ENCODE data around the gene RPL26.
A peak's percentile ranks its signal among the peaks of the same experiment; 100 is the strongest.
"Not testable (repeated sequence)": the region's sequence is repeated elsewhere in the genome, so short reads cannot be mapped to it uniquely, and the experiment has no call there.

RPL26 gene

DNA sequence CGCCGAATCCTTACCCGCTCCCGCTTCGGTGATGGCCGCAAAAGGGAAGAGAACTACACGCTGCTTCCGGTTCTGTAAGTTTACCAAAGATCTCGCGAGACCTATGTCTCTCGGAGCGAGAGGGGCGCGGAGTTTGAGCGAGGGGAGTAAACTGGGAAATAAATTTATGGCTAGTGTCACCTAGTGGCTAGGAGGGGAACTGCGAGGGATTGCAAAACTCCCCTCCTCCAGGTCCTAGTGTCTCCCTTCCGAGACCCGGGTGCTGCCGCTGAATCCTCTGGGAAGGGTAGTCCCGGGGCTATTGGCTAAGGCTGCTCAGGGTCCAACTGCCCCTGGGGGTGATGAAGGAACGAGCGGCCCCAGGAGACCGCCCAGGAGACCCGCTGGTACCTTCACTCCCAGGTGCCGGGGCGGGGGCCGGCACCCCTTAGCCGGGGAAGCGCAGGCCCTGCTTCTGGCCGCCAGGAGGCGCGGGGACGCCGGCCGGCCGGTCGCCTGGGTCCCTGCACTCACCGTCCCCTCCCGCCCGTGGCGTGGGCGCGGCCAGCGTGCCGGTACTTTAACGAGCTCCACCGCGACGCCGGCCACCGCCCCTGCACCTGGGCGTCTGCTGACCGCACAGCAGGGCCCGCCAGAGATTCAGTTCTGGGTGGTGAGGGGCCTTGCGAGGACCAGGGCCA, at the start of gene RPL26:
Gene RPL26 (minus strand): TSS at position 51 of the 680 bp plus-strand sequence. CDS start 883 bp downstream, outside the sequence.
- peak; percentile 87 for DNase-seq

DNA sequence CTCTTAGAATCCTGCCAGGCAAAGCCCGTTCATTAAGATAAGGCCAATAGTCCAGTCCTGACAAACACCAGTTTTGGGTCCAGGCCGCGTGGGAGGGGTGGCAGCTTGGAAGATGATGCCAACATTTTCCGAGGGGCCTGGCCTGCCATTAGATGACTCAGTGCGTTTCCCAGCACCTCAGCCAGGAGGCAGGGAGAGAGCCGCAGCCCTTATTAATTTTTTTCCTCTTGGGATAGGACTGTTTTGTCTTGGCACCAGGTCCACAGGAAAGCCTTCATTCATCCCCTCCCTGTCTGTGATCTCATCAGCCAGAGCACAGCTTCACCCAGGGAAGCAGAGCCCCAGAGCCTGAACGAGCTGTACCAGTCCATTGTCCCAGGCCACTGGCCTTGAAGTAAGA, 48.0 kb upstream of the RPL26 start:
- DNase-seq = no peak

DNA sequence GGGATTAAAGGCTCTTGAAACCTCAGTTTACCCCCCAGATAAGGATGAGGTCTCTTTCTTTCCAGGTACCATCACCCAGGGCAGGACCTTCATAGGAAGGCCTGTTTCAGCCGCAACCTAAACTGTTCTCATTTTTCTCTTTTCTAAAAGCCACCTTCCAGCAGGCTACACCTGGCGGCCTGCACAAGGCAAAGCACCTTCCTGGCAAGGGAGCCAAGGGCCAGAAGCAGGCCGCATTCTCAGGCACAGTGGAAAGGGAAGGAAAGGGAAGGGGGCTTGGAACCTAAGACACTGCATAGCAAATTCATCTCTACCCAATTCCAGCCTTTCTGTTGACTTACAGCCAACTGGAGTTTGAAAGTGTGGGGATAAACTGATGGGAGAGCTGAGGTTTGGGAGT, 43.8 kb upstream of the RPL26 start:
- DNase-seq = no peak

DNA sequence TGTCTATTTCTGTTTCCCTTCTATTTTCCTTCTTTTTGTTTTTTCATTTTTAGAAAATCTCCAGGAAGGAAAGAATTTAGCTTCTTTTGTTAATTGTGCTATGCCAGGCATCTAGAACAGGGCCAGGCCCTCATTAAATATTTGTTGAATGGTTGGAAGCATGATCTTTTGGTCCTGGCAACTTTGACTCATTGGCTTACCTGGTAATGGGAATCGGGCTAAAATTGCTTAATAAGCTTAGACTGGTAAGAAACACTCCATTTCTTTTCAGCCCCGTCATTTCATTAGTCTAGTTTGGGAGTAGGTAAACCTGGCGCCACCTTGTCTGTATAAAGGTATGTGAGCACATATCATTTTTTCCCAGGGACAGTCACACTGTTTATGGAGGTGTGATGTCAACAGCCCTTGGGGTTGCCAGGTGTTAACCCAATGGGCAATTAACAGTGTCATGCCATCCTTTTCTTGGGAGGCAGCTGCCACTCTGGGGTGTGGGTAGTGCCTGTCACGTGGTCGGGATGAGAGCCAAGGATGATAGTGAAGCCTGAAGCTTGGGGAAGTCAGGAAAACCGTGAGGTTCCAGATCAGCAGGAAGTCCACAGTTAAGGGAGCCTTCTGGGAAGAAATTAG, 43.2 kb upstream of the RPL26 start:
- no peak for DNase-seq

DNA sequence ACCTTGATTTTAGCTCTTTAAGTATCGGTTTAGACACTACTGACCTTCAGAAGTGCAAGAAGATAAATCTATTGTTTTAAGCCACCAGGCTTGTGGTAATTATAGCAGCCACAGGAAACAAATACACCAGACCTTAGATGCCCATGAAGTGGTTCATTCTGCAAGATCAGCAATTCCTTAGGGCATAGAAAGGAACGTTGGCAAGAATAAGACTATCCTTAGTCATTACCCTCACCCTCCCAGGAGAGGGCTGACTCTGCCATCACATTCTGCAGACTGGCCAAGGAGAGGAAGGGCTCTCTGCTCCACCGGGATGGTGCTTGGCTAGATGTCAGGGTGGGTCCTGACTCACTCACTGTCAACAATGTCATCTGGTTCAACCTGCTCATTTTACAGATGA, 38.6 kb upstream of the RPL26 start:
- no peak for DNase-seq

DNA sequence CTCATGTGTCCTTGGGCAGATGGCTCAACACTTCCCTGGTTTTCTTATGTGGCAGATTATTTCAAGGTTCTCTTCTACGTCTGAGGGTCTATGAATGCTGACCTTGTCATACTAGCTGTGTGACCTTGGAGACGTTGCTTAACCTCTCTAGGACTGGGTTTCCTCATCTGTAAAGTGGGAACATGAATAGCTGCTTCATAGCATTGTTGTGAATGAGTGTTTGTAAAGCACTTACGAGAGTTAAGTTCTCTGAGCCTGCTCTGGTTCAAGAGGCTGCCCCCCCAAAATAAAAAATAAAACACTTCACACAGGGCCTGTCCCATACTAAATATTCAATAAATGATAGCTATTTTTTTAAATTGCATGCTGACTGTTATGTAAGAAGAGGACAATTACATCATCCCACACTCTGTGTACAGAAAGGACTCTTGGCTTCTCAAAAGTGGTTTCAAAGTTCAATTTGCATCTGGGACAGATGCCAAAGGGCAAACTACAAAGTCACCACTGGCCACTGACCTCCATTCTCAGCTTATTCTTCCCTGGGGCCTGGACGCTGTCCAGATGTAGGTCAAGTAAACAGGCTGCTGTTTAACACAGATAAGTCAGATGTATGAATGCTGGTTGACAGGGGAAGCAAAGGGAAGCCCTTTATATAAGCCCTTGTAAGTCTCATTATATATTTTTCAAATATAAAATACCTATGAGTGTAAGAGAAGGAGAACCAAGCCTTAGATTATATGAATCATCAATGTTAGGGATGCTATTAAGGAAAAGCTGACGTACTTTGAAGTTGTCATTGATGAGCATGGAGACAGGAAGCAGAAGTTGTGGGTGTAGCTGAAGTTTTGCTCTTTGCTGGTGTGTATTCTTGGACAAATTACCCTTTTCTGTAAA, 37.3 kb upstream of the RPL26 start:
- no peak for DNase-seq

DNA sequence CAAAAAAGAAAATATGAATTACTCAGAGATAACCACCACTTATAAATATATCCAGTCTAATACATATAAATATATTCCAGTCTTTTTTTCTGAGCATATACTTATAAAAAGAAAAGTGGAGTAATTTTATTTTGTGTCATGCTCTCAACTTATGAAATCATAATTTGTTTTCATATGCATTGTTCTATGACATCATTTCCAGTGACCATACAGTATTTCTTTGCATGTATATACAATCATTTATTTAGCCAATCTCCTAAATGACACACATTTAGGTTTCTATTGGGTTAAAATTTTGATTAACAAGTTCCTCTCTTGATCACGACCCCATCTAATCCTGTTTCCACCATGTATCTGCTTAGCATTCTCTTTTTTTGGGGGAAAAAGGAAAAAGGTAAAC, 36.3 kb upstream of the RPL26 start:
- DNase-seq = no peak

DNA sequence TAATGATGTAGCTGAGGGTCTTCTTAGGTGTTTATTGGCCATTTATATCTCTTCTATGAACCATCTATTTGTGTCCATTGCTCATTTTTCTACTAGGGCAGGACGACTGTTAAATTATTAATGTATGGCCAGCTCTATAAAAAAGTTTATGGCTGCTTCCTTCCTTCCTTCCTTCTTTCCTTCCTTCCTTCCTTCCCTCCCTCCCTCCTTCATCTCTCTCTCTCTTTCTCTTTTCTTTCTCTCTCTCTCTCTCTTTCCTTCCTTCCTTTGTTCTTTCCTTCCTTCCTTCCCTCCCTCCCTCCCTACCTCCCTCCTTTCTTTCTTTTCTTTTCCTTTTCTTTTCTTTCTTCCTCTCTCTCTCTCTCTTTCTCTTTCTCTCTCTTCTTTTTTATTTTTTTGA, 35.5 kb upstream of the RPL26 start:
- DNase-seq = no peak

DNA sequence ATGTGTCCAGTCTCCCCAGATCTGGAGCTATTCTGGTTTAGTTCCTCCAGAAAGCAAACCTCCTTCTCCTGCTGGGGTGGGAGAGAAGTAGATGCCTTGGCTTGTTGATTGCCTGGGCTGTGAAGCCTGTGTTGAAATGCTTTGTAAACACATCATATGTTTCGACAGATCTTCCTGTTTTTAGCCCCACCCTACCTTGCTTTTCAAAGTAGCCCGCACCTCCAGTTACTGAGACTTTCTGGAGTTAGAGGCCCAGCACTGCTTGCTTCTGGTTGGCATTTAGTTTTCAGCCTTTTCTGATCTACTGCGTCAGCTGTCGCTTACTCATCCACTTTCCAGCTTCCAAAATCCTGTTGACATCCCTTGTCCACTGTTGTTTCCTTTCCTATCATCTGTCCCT, 34.8 kb upstream of the RPL26 start:
- no peak for DNase-seq

DNA sequence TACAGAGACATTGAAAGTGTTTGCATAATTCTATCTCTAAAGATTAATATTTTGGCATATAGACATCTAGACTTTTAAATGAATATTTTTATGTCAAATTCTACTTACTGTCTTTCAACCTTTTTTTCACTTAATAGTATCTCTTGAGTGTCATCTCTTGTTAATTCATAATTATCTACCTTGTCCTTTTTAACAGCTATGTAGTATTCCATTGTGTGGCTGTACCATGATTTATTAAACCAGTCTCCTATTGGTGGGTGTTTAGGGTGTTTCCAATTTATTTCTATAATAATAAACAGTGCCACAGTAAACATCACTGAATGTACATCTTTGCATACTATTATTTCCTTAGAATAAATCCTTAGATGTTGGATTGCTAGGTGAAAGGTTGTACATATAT, 30.9 kb upstream of the RPL26 start:
- DNase-seq = no peak

DNA sequence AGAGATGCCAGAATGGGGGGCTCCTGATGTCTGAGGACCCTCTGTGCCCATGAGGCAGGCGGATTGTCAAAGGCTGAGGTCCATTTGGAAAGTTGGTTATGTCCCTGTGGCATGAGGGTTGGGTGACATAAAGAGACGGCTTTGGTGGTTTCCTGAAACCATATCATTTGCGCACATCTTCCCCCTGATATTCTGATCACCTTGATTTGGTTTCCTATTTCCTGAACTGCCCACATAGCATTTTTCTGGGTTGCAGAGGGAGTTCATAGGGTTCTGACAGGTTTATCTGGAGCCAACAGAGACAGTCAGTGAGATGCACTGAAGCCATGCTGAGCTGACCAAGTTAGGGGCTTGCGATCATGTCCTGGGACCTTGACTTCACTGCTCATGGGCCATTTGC, 30.3 kb upstream of the RPL26 start:
- DNase-seq = no peak

DNA sequence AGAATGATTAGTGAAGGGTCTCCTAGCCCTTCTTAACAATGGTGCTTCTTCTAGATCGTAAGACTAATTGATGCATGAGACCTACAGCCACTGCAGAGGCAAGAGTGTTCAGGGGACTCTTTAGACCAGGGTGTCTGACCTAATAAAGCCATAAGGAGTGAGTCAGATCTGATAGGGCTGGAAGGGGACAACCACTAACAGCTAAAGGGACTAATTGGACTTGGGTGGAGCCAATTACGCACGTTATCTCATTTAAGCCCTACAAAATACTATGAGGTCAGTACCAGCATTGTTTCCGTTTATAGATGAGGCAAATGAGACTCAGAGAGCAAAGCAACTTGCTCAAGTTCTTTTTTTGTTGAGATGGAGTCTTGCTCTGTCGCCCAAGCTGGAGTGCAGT, 29.1 kb upstream of the RPL26 start:
- DNase-seq = no peak

DNA sequence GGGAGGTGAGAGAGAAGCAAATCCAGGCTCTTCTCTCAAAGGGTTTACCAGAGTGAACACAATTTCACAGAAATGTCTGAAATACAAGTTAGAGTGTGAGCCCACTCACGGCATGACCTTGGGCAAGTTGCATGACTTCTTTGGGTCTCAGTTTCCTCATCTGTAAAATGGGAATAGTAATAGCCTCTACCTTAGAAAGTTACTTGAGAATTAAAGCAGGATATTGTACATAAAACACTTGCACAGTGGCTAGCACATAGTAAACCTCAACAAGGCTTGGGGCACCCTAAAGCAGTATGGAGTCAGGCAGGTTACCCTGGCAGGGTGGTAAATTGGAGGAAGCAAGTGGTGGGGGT, 27.9 kb upstream of the RPL26 start:
- DNase-seq = no peak

DNA sequence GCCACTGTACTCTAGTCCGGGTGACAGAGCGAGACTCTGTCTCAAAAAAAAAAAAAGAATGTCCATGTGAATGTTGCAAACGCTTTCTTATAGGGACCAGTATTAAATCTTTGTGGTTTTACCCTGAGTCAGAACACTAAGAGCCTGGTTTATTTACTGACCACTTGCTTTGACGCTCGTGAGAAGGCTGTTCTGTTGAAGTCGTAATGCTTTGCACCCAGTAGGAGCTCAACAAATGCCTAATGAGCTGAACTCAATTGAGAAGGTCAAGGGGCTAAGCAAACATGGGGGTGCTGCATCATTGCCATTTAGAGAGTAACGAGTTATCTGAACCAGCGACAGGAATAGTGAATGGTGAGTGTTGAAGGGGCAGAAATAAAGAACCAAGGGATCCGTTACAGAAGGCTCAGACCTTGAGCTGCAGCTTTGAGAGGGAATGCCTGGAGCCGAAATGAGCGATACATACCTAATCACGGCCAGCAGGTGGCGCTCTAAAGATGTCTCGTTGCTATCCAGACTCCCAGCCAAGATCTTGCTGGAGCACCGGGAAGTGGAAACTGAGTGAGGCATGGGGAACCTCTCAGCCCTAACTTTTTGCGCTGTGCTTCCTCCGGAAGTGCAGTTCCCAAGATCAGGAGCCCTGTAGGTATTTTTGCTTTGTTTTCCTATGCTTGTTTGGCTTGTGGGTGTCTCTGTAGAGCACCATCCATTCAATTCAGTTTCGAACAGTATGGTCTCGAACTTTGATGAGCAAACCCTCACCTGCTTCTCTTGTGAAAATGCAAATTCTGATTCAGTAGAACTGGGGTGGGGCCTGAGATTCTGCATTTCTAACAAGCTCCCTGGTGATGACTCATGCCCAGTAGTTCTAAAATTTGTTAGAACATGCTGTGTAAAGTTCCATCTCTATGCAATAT, 27.2 kb upstream of the RPL26 start:
- DNase-seq = peak; percentile 63

DNA sequence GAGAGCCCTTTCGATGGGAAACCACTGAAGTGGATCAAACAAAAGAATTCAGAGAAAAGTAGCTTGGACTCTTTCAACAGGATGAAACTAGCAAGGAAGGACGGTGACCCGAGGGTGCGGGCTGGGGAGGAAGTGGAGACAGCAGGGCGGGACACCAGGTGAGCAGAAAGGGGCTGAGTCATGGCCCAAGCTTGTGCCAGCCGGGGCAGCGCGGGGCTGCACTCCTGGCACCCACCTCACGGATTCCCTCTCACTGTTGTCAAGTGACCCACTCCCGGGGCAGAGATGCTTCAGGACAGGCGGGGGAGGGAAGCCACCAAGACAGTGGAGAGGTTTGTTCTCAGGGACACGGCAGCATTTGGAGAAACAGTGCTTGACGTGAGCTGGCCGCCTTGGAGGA, 25.4 kb upstream of the RPL26 start:
- no peak for DNase-seq

DNA sequence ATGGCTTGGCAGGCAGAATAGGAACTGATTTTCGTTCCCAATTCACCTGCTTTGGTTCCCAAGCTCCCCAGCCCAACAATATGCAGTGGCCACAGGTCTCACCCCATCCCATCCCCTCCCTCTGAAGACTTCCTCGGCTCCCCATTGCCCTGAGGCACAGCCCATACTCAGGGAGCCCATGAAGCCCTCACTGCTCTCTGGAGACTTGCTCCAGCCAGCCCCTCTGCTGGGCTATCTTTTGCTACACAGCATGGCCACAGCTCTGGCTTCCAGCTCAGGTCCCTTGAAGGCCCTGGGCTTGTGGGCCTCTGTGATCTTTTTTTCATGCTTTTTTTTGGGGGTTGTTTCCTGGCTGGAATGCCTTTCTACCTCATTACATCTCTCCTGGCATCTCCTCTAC, 23.2 kb upstream of the RPL26 start:
- no peak for DNase-seq

DNA sequence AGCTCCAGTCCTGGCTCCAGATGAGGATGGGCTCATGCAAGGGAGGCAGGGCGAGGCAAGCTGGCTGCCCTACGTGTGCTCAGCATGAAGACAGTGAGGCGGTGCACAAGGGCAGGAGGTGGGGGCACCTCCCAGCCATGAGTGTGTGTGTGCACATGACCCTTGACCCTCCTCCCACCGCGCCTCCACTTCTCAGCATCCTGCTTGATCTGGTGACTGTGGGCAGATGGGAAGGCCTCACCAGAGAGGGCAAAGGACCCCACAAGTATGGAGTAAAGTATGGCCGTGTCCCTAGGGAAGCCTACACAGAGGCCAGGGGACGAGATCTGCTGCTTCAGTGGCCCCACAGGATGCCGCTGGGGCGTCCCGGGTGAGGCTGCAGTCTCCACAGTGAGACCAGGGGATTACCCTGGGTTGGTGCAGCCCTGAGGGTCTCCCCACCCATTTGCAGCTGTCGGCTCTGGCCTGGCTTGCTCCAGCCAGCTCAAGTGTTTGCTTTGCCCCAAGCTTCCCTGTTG, 22.6 kb upstream of the RPL26 start:
- DNase-seq = no peak

DNA sequence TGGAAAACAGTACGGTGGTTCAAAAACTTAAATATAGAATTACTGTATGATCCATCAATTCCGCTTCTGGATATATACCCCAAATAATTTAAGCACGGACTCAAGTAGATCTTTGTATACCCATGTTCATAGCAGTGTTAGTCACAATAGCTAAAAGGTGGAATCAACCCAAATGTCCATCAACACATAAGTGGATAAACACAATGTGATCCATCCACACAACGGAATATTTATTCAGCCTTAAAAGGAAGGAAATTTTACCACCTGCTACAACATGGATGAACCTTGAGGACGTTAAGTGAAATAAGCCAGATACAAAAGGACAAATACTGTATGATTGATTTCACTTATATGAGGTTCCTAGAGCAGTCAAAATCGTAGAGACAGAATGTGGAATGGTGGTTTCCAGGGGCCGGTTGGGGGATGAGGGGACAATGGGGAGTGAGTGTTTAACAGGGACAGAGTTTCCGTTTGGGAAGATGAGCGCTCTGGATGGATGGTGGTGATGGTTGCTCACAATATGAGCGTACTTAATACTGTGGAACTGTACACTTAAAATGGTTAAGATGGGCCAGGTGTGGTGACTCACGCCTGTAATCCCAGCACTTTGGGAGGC, 20.0 kb upstream of the RPL26 start:
- no peak for DNase-seq

DNA sequence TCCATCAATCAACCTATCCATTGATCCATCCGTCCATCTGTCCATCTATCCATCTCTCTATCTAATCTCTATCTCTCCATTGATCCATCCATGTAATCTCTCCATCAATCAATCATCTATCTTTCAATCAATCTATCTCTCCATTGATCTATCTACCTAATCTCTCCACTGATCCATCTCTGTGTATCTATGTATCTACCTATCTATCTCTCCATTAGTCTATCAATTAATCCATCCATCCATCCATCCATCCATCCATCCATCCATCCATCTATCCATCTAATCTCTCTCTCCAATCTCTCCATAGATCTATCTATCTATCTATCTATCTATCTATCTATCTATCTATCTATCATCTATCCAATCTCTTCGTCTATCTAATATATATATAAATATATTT, 18.1 kb upstream of the RPL26 start:
- no peak for DNase-seq

DNA sequence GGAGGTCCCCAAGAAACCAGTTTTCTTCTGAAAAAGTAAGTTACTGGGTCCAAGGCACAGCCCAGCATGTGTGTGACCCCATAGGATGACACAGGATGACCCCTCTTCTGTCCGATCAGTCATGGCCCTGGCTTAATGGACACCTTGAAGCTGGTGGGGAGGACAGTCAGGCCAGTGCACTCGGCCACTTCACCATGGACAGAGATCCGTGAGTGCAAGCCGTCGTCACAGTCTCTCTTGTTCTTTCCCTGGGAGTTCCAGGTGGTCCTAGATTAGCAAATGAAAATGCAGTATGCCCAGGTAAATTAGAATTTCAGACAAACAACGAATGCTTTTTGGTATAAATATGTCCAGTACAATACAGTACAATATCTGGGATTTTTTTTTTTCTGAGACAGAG, 16.0 kb upstream of the RPL26 start:
- no peak for DNase-seq

DNA sequence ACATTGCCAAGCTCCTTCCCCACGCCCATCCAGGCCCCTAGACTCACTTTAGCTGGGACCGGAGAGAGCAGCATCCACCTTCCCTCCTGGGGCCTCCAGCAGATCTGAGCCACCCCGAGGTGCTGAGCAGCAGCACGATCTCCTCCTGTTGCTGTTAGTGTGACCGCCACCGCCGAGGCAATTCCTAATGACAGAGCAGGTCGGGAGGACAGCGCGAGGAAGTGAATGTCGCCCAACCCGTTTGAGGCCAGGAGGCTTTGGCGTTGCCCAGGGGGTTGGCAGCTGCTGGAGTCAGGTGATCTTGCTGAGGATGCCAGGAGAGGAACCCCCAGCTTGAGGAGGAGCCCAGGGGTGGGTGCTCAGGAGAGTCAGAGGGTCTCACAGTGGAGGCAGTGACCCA, 14.6 kb upstream of the RPL26 start, which contains the start of gene RNF222:
Gene RNF222 (minus strand): TSS at position 192 of the 400 bp plus-strand sequence. CDS start 4,366 bp downstream, outside the sequence.
- no peak for DNase-seq

DNA sequence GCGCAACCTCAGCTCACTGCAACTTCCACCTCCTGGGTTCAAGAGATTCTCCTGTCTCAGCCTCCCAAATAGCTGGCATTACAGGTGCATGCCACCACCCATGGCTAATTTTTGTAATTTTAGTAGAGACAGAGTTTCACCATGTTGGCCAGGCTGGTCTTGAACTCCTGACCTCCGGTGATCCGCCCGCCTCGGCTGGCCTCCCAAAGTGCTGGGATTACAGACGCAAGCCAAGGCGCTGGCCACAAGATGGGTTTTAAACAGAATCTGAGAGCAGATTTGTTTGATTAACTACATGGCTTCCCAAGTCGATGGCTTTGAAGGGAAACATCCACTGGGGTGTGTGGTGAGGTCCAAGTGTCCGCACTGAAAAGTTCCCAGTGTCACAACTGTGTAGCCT, 11.5 kb upstream of the RPL26 start:
- not testable (repeated sequence) for DNase-seq

Measured in NCI-H774 (cell line).